ENCODE results near the gene ITM2C.

ITM2C gene, protein sequence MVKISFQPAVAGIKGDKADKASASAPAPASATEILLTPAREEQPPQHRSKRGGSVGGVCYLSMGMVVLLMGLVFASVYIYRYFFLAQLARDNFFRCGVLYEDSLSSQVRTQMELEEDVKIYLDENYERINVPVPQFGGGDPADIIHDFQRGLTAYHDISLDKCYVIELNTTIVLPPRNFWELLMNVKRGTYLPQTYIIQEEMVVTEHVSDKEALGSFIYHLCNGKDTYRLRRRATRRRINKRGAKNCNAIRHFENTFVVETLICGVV

DNA sequence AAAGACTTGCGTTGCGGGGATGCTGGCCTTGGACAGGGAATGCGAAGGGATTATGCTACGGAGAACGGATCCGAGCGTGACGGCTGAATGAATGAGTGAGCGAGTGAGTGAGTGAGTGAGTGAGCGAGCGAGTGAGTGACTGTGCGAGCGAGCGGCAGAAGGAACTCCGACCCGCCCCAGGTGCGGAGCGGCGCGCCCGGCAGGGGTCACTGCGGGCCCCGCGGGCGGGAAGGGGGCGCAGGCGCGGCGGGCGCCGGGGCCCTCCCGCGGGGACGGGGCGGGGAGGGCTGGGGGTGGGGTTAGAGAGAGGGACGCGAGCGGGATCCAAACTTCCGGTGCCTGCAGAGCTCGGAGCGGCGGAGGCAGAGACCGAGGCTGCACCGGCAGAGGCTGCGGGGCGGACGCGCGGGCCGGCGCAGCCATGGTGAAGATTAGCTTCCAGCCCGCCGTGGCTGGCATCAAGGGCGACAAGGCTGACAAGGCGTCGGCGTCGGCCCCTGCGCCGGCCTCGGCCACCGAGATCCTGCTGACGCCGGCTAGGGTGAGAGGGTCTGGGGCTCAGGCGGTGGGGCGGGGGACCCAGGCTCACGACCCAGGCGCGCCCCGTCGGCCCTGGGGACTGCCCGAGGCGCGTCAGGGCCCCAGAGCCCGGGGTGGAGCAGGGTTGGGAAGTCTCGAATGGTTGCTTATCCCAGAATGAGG is at the start of gene ITM2C:
TSS of gene ITM2C (plus strand) at position 338 of the 702 bp plus-strand sequence. CDS start at position 422, 84 bp downstream.
- no peak for TF ChIP-seq ZFX (IDR thresholded peaks at IDR 0.05)
- TF ChIP-seq, protein P1, sequence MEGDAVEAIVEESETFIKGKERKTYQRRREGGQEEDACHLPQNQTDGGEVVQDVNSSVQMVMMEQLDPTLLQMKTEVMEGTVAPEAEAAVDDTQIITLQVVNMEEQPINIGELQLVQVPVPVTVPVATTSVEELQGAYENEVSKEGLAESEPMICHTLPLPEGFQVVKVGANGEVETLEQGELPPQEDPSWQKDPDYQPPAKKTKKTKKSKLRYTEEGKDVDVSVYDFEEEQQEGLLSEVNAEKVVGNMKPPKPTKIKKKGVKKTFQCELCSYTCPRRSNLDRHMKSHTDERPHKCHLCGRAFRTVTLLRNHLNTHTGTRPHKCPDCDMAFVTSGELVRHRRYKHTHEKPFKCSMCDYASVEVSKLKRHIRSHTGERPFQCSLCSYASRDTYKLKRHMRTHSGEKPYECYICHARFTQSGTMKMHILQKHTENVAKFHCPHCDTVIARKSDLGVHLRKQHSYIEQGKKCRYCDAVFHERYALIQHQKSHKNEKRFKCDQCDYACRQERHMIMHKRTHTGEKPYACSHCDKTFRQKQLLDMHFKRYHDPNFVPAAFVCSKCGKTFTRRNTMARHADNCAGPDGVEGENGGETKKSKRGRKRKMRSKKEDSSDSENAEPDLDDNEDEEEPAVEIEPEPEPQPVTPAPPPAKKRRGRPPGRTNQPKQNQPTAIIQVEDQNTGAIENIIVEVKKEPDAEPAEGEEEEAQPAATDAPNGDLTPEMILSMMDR (conservative IDR thresholded peaks at IDR 0.05): peak; percentile 79
- H3K27ac ChIP-seq: peak within 1 kb of the TSS; percentile 78

DNA sequence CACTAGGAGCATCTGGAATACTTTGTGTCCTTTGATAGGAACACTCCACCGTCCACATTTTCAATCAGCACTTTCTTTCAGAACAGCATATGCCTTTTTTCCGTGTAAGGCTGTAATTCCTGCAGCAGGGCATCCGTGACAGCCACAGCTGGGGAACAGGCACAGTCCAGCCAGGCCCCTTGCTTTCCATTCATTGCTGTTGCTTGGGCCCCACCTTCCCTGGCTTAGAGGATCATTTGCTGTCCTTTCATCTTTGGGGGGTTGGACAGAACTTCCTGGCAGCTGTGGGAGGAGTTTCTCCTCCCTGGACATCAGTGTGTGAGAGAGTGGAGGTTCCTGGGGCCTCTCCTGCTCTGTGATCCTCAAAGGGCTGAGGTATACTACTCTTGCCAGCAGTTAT is 49.7 kb upstream of the ITM2C start:
- no peak for TF ChIP-seq ZFX (IDR thresholded peaks at IDR 0.05)
- TF ChIP-seq, protein P1 (conservative IDR thresholded peaks at IDR 0.05): no peak

DNA sequence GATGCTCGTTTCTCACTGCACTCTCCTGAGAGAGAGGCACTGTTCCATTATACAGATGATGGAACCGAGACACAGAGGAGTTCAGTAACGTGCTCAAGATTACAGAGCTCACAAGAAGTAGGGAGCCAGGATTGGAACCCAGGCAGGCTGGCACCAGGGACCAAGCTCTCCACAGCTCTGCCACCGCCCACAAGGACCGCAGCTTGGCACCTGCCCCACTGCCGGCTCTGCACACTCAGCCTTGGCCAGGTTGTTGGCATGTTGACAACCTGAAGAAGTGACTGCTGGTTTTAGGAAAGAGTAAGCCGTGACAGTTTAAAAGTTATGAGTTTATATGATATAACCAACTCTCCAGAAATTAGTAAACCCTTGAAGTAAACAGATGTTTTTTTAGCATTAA is 48.0 kb upstream of the ITM2C start:
- H3K27ac ChIP-seq: no peak overlapping the region
- no peak for TF ChIP-seq ZFX (IDR thresholded peaks at IDR 0.05)
- TF ChIP-seq, protein P1 (conservative IDR thresholded peaks at IDR 0.05): no peak

More for the DNA sequence above, 49.7 kb upstream of the ITM2C start:
- H3K27ac ChIP-seq: no peak overlapping the region

DNA sequence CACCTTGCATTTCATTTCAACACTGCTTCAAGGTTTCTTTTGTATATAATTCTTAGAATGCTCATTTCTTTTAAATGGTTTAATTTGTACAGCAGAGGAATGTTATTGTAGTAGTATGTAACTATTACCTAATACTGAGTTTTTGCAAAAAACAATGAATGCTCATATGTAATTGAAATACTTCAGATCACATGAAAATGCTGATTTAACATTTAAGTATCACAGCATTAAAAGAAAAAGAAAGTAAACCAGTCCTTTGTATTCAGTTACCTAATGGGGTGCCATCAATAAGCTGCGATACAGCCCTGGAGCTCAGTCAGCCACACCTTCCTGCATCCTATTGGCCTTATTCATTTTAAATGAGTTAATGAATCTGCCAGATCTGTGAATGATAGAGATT is 45.3 kb upstream of the ITM2C start:
- H3K27ac ChIP-seq: no peak overlapping the region
- TF ChIP-seq, protein P1 (conservative IDR thresholded peaks at IDR 0.05): no peak
- no peak for TF ChIP-seq ZFX (IDR thresholded peaks at IDR 0.05)

DNA sequence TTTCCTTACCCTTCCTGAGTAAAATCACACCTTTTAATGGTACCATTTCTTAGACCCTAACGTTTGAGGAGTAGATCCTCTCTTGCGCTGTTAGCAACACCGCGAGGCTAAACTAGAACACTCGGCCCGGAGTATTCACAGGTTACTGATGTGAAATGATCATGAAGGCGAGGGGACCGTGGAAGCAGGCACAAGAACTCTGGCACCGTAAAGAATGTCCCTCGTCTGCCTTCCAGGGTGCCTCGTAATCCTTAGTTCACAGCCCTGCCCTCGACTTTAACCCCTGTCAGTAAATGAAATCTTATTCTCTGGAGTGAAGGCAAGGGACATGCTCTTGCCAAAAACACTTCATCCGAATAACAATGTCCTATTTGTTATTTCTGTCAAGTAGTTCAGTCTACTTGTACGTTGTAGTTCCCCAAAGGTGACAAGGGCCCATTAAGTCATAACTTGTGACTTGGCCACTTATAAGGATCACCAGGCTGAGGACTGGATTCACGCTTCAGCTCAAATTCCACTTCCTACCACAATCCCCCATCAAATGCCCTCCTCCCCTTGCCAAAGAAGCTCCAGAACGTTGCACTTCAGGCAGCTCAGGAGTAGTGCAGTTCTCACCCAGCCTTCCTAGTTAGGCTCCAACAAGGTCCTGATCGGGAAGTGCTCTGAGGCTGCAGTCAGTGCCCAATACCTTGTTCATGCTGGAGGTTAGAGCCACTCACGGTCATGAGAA is 43.3 kb upstream of the ITM2C start:
- TF ChIP-seq ZFX (IDR thresholded peaks at IDR 0.05): no peak
- TF ChIP-seq, protein P1 (conservative IDR thresholded peaks at IDR 0.05): no peak
- H3K27ac ChIP-seq: no peak overlapping the region

DNA sequence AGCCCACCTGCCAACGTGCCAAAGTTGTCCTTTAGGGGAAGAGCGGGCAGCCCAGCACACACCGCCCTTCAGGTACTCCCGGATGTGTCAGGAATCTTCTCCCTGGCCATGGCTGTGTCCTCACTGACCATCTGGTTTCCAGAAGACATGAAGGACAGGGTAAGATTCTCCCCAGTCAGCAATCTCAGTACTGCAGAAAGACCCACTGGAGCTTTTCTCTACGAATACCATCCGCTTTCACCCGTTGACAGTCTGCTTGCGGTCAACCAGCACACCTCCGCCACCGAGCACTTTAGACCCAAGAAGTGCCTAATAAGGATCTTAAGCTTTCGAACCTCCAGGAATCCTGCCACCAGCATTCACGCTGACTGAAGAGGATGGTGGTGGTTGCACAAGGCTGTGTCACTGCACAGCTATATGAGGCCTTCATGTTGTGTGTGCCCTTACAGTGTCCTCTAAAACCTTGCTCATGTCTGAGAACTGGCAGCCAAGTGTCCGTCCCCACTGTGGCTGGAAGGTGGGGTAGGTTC is 42.7 kb upstream of the ITM2C start:
- TF ChIP-seq, protein P1 (conservative IDR thresholded peaks at IDR 0.05): no peak
- TF ChIP-seq ZFX (IDR thresholded peaks at IDR 0.05): no peak

More for the DNA sequence above, 42.7 kb upstream of the ITM2C start:
- no peak overlapping the region for H3K27ac ChIP-seq
